HepG2 (cell line): Measurements from ENCODE around the gene DRAP1. TPM values are rescaled to one million over a fixed set of nuclear protein-coding genes. Genes with fewer than 3 reads are reported as not detected.
A peak's percentile ranks its signal among the peaks of the same experiment; 100 is the strongest.

Experiments used
- ETV5 ChIP-seq: IDR thresholded peaks from 2 replicates; pipeline ENCODE4 v1.6.1; 2018; ENCODE audit warnings: missing biosample characterization, missing genetic modification reagents, inconsistent platforms, borderline replicate concordance
- HES4 ChIP-seq: sonication (generic); formaldehyde crosslinking; IDR thresholded peaks from 2 replicates; pipeline ENCODE4 v1.9.0; 2021; ENCODE audit warnings: mild to moderate bottlenecking, missing genetic modification reagents, borderline replicate concordance
- HMG20B ChIP-seq: conservative IDR thresholded peaks from 2 replicates; pipeline ENCODE4 v1.6.1; 2016; ENCODE audit warnings: missing genetic modification reagents, missing compliant biosample characterization
- NFIC ChIP-seq: IDR thresholded peaks from 2 replicates; pipeline ENCODE4 v1.6.1; 2012; ENCODE audit warnings: mild to moderate bottlenecking, low read length, inconsistent platforms
- POGZ ChIP-seq: sonication (generic); formaldehyde crosslinking; IDR thresholded peaks from 2 replicates; pipeline ENCODE4 v1.4.0; 2020; ENCODE audit warnings: mild to moderate bottlenecking, missing genetic modification reagents
- REL ChIP-seq: sonication (generic); formaldehyde crosslinking; conservative IDR thresholded peaks from 2 replicates; pipeline ENCODE4 v1.8.0; 2022; ENCODE audit warnings: mild to moderate bottlenecking, missing genetic modification reagents, moderate library complexity
- RFX5 ChIP-seq: IDR thresholded peaks from 2 replicates; pipeline ENCODE4 v1.6.1; 2011; ENCODE audit warnings: low read depth, low read length, improper control_type of control experiment
- TBX2 ChIP-seq: sonication (generic); formaldehyde crosslinking; IDR thresholded peaks from 2 replicates; pipeline ENCODE4 v1.5.0; 2020; ENCODE audit warnings: missing genetic modification reagents, mild to moderate bottlenecking, borderline replicate concordance
- TGIF2 ChIP-seq: IDR thresholded peaks from 2 replicates; pipeline ENCODE4 v1.6.1; 2016; ENCODE audit warnings: control low read depth, missing compliant biosample characterization
- ZNF160 ChIP-seq: sonication (generic); formaldehyde crosslinking; IDR thresholded peaks from 2 replicates; pipeline ENCODE4 v1.8.0; 2022; ENCODE audit warnings: mild to moderate bottlenecking, inconsistent platforms, missing genetic modification reagents
- ZNF446 ChIP-seq: sonication (generic); formaldehyde crosslinking; IDR thresholded peaks from 2 replicates; pipeline ENCODE4 v1.5.0; 2020; ENCODE audit warnings: mild to moderate bottlenecking, missing genetic modification reagents
- ZNF563 ChIP-seq: sonication (generic); formaldehyde crosslinking; IDR thresholded peaks from 2 replicates; pipeline ENCODE4 v1.8.0; 2022; ENCODE audit warnings: mild to moderate bottlenecking, moderate library complexity, missing genetic modification reagents
- ZNF569 ChIP-seq: sonication (generic); formaldehyde crosslinking; IDR thresholded peaks from 2 replicates; pipeline ENCODE4 v1.5.0; 2020; ENCODE audit warnings: mild to moderate bottlenecking, missing genetic modification reagents, moderate library complexity, borderline replicate concordance
- ZNF572 ChIP-seq: sonication (generic); formaldehyde crosslinking; IDR thresholded peaks from 2 replicates; pipeline ENCODE4 v1.5.1; 2020; ENCODE audit warnings: mild to moderate bottlenecking, missing genetic modification reagents
- ZNF784 ChIP-seq: sonication (generic); formaldehyde crosslinking; IDR thresholded peaks from 2 replicates; pipeline ENCODE4 v1.5.1; 2020; ENCODE audit warnings: missing genetic modification reagents, mild to moderate bottlenecking, borderline replicate concordance
- polyA plus RNA-seq, 8 experiments: library from polyadenylated mRNA; depleted of rRNA in 3 of 8; stranded (reverse) in 7 of 8; unstranded in 1 of 8; fragments of >200 nt; fragmentation: Illumina TruSeq in 4 of 8; extraction: Trizol in 4 of 8; gene quantifications; 2 replicates each; pipeline versions ENCODE4 v1.2.1 to v1.2.3, GENCODE V29; 2011 to 2016; ENCODE audit warnings: low read depth in 4 of 8, missing spikeins in 1 of 8, mixed read lengths in 1 of 8; ENCODE audit not compliant: insufficient read depth in 1 of 8
- total RNA-seq, 5 experiments: library from RNA; depleted of rRNA; stranded (reverse); fragments of >200 nt; fragmentation: Illumina TruSeq; extraction: Trizol; gene quantifications; 2 replicates each; pipeline ENCODE4 v1.2.3, GENCODE V29; 2016; ENCODE audit warnings: low read depth in 1 of 5
- TF ChIP-seq, protein P1 (sequence below): sonication (generic); formaldehyde crosslinking; IDR thresholded peaks from 2 replicates; pipeline ENCODE4 v1.5.1; 2020; ENCODE audit warnings: mild to moderate bottlenecking, missing genetic modification reagents
- TF ChIP-seq, protein P2 (sequence below): sonication (generic); formaldehyde crosslinking; IDR thresholded peaks from 2 replicates; pipeline ENCODE4 v1.4.0; 2020; ENCODE audit warnings: missing genetic modification reagents; ENCODE audit errors: not compliant biosample characterization
- TF ChIP-seq, protein P3 (sequence below): sonication (generic); formaldehyde crosslinking; IDR thresholded peaks from 2 replicates; pipeline ENCODE4 v1.5.0; 2020; ENCODE audit warnings: mild to moderate bottlenecking, missing genetic modification reagents
- TF ChIP-seq, protein P4 (sequence below): sonication (generic); formaldehyde crosslinking; IDR thresholded peaks from 2 replicates; pipeline ENCODE4 v1.4.0; 2020; ENCODE audit warnings: missing genetic modification reagents

Gene DRAP1
- total and polyA plus RNA-seq, 2 of the 13 experiments (the other 11 are each of a cell fraction or from before 2014, with no cell fraction given): 46.8 to 52.3 TPM

DNA sequence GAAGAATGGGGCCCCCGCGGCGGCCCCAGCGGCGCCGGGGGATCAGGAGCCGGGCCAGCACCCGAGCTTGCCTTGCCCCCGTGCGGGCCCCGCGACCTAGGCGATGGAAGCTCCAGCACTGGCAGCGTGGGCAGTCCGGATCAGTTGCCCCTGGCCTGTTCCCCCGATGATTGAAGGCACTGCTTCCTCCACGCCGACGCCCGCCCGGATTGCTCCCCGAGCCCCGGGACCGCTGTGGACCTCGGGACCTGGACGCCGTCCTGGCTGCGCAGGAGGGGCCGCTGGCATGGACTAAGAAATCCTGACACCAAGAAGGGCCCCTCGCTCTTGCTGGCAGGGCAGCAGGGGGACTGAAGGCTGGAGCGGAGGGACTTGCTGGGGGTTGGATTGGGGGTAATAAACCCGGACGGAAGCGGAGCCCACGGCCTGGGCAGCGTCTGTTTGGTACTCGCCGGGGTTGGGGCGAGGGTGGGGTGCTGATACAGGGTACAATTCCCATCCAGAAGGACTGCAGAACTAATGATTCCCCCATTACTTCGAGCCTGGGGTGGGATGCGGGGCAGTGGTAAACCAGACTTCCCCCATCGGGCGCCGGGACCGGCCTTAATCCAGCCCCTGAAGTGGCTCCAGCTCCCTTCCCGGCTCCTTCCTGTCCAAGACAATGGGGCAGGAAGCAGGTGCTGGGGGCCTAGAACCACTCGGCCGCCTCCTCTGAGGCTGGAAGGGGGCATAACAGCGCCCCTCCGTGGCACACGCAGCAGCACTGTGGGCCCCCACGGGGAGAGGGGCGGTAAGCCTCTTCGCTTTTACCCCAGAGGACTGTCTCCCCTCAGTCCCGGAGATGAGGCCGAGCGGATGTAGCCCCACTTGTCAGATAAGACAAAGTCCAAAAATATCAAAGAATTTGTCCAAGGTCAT is 27.7 kb upstream of the DRAP1 start (continued):
- TF ChIP-seq, protein P1, sequence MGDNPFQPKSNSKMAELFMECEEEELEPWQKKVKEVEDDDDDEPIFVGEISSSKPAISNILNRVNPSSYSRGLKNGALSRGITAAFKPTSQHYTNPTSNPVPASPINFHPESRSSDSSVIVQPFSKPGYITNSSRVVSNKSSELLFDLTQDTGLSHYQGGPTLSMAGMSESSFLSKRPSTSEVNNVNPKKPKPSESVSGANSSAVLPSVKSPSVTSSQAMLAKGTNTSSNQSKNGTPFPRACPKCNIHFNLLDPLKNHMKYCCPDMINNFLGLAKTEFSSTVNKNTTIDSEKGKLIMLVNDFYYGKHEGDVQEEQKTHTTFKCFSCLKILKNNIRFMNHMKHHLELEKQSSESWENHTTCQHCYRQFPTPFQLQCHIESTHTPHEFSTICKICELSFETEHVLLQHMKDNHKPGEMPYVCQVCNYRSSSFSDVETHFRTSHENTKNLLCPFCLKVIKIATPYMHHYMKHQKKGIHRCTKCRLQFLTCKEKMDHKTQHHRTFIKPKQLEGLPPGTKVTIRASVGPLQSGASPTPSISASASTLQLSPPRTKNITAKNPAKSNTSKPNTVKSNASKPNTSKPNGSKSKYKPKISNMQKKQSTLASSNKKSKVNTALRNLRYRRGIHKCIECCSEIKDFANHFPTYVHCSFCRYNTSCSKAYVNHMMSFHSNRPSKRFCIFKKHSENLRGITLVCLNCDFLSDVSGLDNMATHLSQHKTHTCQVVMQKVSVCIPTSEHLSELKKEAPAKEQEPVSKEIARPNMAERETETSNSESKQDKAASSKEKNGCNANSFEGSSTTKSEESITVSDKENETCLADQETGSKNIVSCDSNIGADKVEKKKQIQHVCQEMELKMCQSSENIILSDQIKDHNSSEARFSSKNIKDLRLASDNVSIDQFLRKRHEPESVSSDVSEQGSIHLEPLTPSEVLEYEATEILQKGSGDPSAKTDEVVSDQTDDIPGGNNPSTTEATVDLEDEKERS (CRISPR knock-in tag): no peak
- TF ChIP-seq, protein P2, sequence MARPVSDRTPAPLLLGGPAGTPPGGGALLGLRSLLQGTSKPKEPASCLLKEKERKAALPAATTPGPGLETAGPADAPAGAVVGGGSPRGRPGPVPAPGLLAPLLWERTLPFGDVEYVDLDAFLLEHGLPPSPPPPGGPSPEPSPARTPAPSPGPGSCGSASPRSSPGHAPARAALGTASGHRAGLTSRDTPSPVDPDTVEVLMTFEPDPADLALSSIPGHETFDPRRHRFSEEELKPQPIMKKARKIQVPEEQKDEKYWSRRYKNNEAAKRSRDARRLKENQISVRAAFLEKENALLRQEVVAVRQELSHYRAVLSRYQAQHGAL (CRISPR knock-in tag): no peak
- TF ChIP-seq ZNF160 (CRISPR knock-in tag): no peak
- TF ChIP-seq ZNF446 (CRISPR knock-in tag): no peak
- TF ChIP-seq TBX2 (CRISPR knock-in tag): no peak; the same call in 1 of the 2 replicates
- TF ChIP-seq TGIF2 (CRISPR knock-in tag): no peak
- TF ChIP-seq HES4 (CRISPR knock-in tag): no peak
- no peak for TF ChIP-seq HMG20B (CRISPR knock-in tag)
- TF ChIP-seq REL (CRISPR knock-in tag): no peak
- TF ChIP-seq NFIC: no peak
- TF ChIP-seq POGZ: peak; percentile 53
- no peak for TF ChIP-seq ZNF563 (CRISPR knock-in tag)
- TF ChIP-seq ETV5 (CRISPR knock-in tag): peak; percentile 89
- TF ChIP-seq, protein P3, sequence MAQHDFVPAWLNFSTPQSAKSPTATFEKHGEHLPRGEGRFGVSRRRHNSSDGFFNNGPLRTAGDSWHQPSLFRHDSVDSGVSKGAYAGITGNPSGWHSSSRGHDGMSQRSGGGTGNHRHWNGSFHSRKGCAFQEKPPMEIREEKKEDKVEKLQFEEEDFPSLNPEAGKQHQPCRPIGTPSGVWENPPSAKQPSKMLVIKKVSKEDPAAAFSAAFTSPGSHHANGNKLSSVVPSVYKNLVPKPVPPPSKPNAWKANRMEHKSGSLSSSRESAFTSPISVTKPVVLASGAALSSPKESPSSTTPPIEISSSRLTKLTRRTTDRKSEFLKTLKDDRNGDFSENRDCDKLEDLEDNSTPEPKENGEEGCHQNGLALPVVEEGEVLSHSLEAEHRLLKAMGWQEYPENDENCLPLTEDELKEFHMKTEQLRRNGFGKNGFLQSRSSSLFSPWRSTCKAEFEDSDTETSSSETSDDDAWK: no peak
- TF ChIP-seq ZNF784 (CRISPR knock-in tag): no peak
- no peak for TF ChIP-seq RFX5
- TF ChIP-seq, protein P4, sequence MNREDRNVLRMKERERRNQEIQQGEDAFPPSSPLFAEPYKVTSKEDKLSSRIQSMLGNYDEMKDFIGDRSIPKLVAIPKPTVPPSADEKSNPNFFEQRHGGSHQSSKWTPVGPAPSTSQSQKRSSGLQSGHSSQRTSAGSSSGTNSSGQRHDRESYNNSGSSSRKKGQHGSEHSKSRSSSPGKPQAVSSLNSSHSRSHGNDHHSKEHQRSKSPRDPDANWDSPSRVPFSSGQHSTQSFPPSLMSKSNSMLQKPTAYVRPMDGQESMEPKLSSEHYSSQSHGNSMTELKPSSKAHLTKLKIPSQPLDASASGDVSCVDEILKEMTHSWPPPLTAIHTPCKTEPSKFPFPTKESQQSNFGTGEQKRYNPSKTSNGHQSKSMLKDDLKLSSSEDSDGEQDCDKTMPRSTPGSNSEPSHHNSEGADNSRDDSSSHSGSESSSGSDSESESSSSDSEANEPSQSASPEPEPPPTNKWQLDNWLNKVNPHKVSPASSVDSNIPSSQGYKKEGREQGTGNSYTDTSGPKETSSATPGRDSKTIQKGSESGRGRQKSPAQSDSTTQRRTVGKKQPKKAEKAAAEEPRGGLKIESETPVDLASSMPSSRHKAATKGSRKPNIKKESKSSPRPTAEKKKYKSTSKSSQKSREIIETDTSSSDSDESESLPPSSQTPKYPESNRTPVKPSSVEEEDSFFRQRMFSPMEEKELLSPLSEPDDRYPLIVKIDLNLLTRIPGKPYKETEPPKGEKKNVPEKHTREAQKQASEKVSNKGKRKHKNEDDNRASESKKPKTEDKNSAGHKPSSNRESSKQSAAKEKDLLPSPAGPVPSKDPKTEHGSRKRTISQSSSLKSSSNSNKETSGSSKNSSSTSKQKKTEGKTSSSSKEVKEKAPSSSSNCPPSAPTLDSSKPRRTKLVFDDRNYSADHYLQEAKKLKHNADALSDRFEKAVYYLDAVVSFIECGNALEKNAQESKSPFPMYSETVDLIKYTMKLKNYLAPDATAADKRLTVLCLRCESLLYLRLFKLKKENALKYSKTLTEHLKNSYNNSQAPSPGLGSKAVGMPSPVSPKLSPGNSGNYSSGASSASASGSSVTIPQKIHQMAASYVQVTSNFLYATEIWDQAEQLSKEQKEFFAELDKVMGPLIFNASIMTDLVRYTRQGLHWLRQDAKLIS (CRISPR knock-in tag): no peak
- no peak for TF ChIP-seq ZNF569 (CRISPR knock-in tag)
- peak; percentile 37; the same call in 1 of the 2 replicates for TF ChIP-seq ZNF572 (CRISPR knock-in tag)
